Aorta (tissue), 5 donors: ENCODE measurements around the gene S100PBP. TPM values are rescaled to one million over a fixed set of nuclear protein-coding genes. Genes with fewer than 3 reads are reported as not detected.
A peak's percentile ranks its signal among the peaks of the same experiment; 100 is the strongest.
"Not testable (repeated sequence)": the region's sequence is repeated elsewhere in the genome, so short reads cannot be mapped to it uniquely, and the experiment has no call there.

Experiments used
- ATAC-seq: fragments of 200-7000 bp; cut with Tn5 transposase; one replicate; pipeline ENCODE4 v1.9.1; 2022; ENCODE audit warnings: moderate library complexity; ENCODE audit not compliant: low FRiP score
- DNase-seq, 2 donors: peaks; one replicate each; pipeline ENCODE4 v3.0.0-alpha.2; 2020
- H3K27ac ChIP-seq, 2 donors: one replicate each; pipeline ENCODE4 v1.5.1; 2013; ENCODE audit warnings: low read length in 2 of 2, mild to moderate bottlenecking in 2 of 2, moderate library complexity in 2 of 2, control low read depth in 1 of 2, inconsistent platforms in 1 of 2, low read depth in 1 of 2
- H3K27me3 ChIP-seq, 2 donors: one replicate each; pipeline ENCODE4 v1.6.1; 2013; ENCODE audit warnings: control low read depth in 1 of 2, low read length in 1 of 2, mild to moderate bottlenecking in 1 of 2, moderate library complexity in 1 of 2; ENCODE audit not compliant: insufficient read depth in 2 of 2, control insufficient read depth in 1 of 2
- H3K36me3 ChIP-seq, 2 donors: one replicate each; pipeline ENCODE4 v1.6.1; 2013; ENCODE audit warnings: control low read depth in 1 of 2, low read length in 1 of 2, mild to moderate bottlenecking in 1 of 2; ENCODE audit not compliant: insufficient read depth in 2 of 2, control insufficient read depth in 1 of 2
- H3K4me1 ChIP-seq, 2 donors: one replicate each; pipeline ENCODE4 v1.6.1; 2013; ENCODE audit warnings: low read length in 2 of 2, control low read depth in 1 of 2, mild to moderate bottlenecking in 1 of 2, moderate library complexity in 1 of 2; ENCODE audit not compliant: insufficient read depth in 2 of 2, control insufficient read depth in 1 of 2
- H3K4me3 ChIP-seq, 2 donors: one replicate each; pipeline ENCODE4 v1.5.1; 2013; ENCODE audit warnings: low read length in 2 of 2, control low read depth in 1 of 2, mild to moderate bottlenecking in 1 of 2
- H3K9me3 ChIP-seq: one replicate; pipeline ENCODE4 v1.6.1; 2013; ENCODE audit warnings: mild to moderate bottlenecking, low read length; ENCODE audit not compliant: control insufficient read depth
- WGBS, 2 donors: extraction: QIAGEN DNeasy Blood & Tissue Kit; methylation state at CpG; one replicate each; pipeline ENCODE4 v1.1.7; 2013; 5-methylcytosine and 5-hydroxymethylcytosine counted together
- intact Hi-C, 2 donors: fragments of 100-400 bp; cut with DNase I; formaldehyde crosslinking; loops; one replicate each; pipeline versions ENCODE4 v1.14.2 to v1.15.0; 2022
- polyA plus RNA-seq, 2 donors: library from polyadenylated mRNA; stranded (reverse); fragments of 200-250 nt; gene quantifications; one replicate each; pipeline ENCODE4 v1.2.3, GENCODE V29; 2013
- total RNA-seq, 2 donors: library from RNA; stranded (reverse); fragmentation: NEBNext Ultra II Directional; extraction: Animal tissue kit (Norgen Biotek cat#: 25700); gene quantifications; one replicate each; pipeline ENCODE4 v1.2.1, GENCODE V29; 2021
- donor health status: healthy with polysubstance abuse.
- donor health status: Bipolar disorder and iron deficiency.
- donor health status: DM: no; HTN: no; CAD: no.
- donor health status: DM: no; HTN: no; CAD: no.
- donor health status: DM: yes; HTN: yes; CAD: no.

S100PBP gene
- total and polyA plus RNA-seq, 4 donors, result 2.8 to 60.7 (median 24.8) TPM

- no peak for ATAC-seq
- DNase-seq, result no peak
- Histone ChIP-seq H3K9me3 (no peaks in the 10 kb centered on the region), H3K27ac (no peak overlapping the region), H3K36me3 (peaks cover 10 to 17% of the 10 kb centered on the region in 2 donors), H3K27me3 (no peaks in the 10 kb centered on the region), H3K4me1 (no peaks in the 10 kb centered on the region), H3K4me3 (no peak overlapping the region)
- WGBS, 2 donors, result 89 to 90% methylated on average over 5 of the region's 5 CpGs
- intact Hi-C loops, result no loop called here
These were observed 35.4 kb upstream of the S100PBP start for GRCh38 chr1:32782086-32782485.

GRCh38 chr1:32783851-32784250 is 33.6 kb upstream of the S100PBP start:
- no peaks in the 10 kb centered on the region for H3K4me1 ChIP-seq
- intact Hi-C loops, result no loop called here
- DNase-seq (no peak), ATAC-seq (no peak)
- H3K27ac ChIP-seq, result no peak overlapping the region
- 97% methylated on average over 5 of the region's 5 CpGs for WGBS, 2 donors
- no peaks in the 10 kb centered on the region for H3K9me3 ChIP-seq
- H3K27me3 ChIP-seq, result no peaks in the 10 kb centered on the region
- peaks cover 9 to 16% of the 10 kb centered on the region in 2 donors for H3K36me3 ChIP-seq
- H3K4me3 ChIP-seq, result no peak overlapping the region

GRCh38 chr1:32784817-32785216 is 32.6 kb upstream of the S100PBP start:
- DNase-seq (no peak), ATAC-seq (no peak)
- Histone ChIP-seq H3K36me3 (peaks cover 6 to 13% of the 10 kb centered on the region in 2 donors), H3K27me3 (no peaks in the 10 kb centered on the region), H3K9me3 (no peaks in the 10 kb centered on the region), H3K4me3 (no peak overlapping the region), H3K27ac (no peak overlapping the region), H3K4me1 (no peaks in the 10 kb centered on the region)
- 89 to 92% methylated on average over 3 of the region's 3 CpGs for WGBS, 2 donors
- intact Hi-C loops, result no loop called here

- 69 to 70% methylated on average over 4 of the region's 4 CpGs for WGBS, 2 donors
- Histone ChIP-seq H3K36me3 (peaks cover 2 to 8% of the 10 kb centered on the region in 2 donors), H3K27ac (no peak overlapping the region), H3K4me1 (no peaks in the 10 kb centered on the region), H3K27me3 (no peaks in the 10 kb centered on the region), H3K4me3 (no peak overlapping the region), H3K9me3 (no peaks in the 10 kb centered on the region)
- ATAC-seq (no peak), DNase-seq (no peak)
- intact Hi-C loops, result no loop called here
These were observed 30.6 kb upstream of the S100PBP start for GRCh38 chr1:32786856-32787255.

GRCh38 chr1:32789356-32789755 is 28.1 kb upstream of the S100PBP start:
- DNase-seq, H3K27ac ChIP-seq, H3K36me3 ChIP-seq, intact Hi-C loops, H3K4me3 ChIP-seq, H3K9me3 ChIP-seq, H3K27me3 ChIP-seq, H3K4me1 ChIP-seq: not testable (repeated sequence)
- peak; percentile 52 for ATAC-seq
- 42 to 54% methylated on average over 2 of the region's 2 CpGs for WGBS, 2 donors

- no peaks in the 10 kb centered on the region for H3K4me1 ChIP-seq
- no peaks in the 10 kb centered on the region for H3K36me3 ChIP-seq
- no peaks in the 10 kb centered on the region for H3K9me3 ChIP-seq
- DNase-seq (no peak), ATAC-seq (no peak)
- intact Hi-C loops, result no loop called here
- WGBS, 2 donors, result 96 to 100% methylated on average over 1 of the region's 1 CpG
- H3K27me3 ChIP-seq, result no peaks in the 10 kb centered on the region
- no peak overlapping the region for H3K4me3 ChIP-seq
- no peak overlapping the region for H3K27ac ChIP-seq
These were observed 25.6 kb upstream of the S100PBP start for GRCh38 chr1:32791881-32792280.

GRCh38 chr1:32795763-32796162 is 21.7 kb upstream of the S100PBP start:
- H3K4me3 ChIP-seq, ATAC-seq, H3K4me1 ChIP-seq, H3K9me3 ChIP-seq, DNase-seq, intact Hi-C loops, H3K36me3 ChIP-seq, H3K27ac ChIP-seq, H3K27me3 ChIP-seq: not testable (repeated sequence)
- 64 to 80% methylated on average over 4 of the region's 4 CpGs for WGBS, 2 donors

- Histone ChIP-seq H3K4me1 (no peaks in the 10 kb centered on the region), H3K9me3 (no peaks in the 10 kb centered on the region), H3K4me3 (no peak overlapping the region), H3K27ac (no peak overlapping the region), H3K27me3 (no peaks in the 10 kb centered on the region), H3K36me3 (peaks cover 3 to 7% of the 10 kb centered on the region in 2 donors)
- DNase-seq (no peak), ATAC-seq (no peak)
- intact Hi-C loops, result no loop called here
- WGBS, 2 donors, result 91 to 100% methylated on average over 1 of the region's 1 CpG
These were observed 20.0 kb upstream of the S100PBP start for GRCh38 chr1:32797456-32797855.

GRCh38 chr1:32798191-32798590 is 19.3 kb upstream of the S100PBP start:
- intact Hi-C loops, result no loop called here
- peaks cover 3 to 7% of the 10 kb centered on the region in 2 donors for H3K36me3 ChIP-seq
- no peak for ATAC-seq
- H3K27me3 ChIP-seq, result no peaks in the 10 kb centered on the region
- WGBS, 2 donors, result 94 to 96% methylated on average over 4 of the region's 4 CpGs
- H3K4me3 ChIP-seq, result no peak overlapping the region
- H3K27ac ChIP-seq, result no peak overlapping the region
- no peaks in the 10 kb centered on the region for H3K4me1 ChIP-seq
- no peaks in the 10 kb centered on the region for H3K9me3 ChIP-seq
- DNase-seq, result no peak
